KMS-11 (cell line): Measurements from ENCODE around the gene KATNB1.

Experiments
- H2AFZ ChIP-seq: fragments of 200-600 bp; sonication (generic); 2 replicates; pipeline ENCODE4 v1.6.1; 2016; ENCODE audit warnings: antibody characterized with exemption, mixed run types, low read depth
- H3K27ac ChIP-seq: fragments of 200-600 bp; sonication (generic); 2 replicates; pipeline ENCODE4 v1.6.1; 2016; ENCODE audit warnings: mild to moderate bottlenecking, mixed run types
- H3K27me3 ChIP-seq: fragments of 200-600 bp; sonication (generic); 2 replicates; pipeline ENCODE4 v1.6.1; 2017; ENCODE audit warnings: mild to moderate bottlenecking, low read depth, mixed run types, moderate library complexity; ENCODE audit not compliant: insufficient read depth
- H3K36me3 ChIP-seq: fragments of 200-600 bp; sonication (generic); 2 replicates; pipeline ENCODE4 v1.6.1; 2017; ENCODE audit warnings: mild to moderate bottlenecking, mixed run types; ENCODE audit not compliant: insufficient read depth
- H3K4me1 ChIP-seq: fragments of 200-600 bp; sonication (generic); 2 replicates; pipeline ENCODE4 v1.6.1; 2016; ENCODE audit warnings: mild to moderate bottlenecking, low read depth, mixed run types; ENCODE audit not compliant: poor library complexity, severe bottlenecking
- H3K4me2 ChIP-seq: fragments of 200-600 bp; sonication (generic); 2 replicates; pipeline ENCODE4 v1.7.0; 2016; ENCODE audit warnings: mild to moderate bottlenecking, mixed run types
- H3K4me3 ChIP-seq: fragments of 200-600 bp; sonication (generic); IDR thresholded peaks from 2 replicates; pipeline ENCODE4 v1.6.1; 2017; ENCODE audit warnings: low read depth, low read length, mixed read lengths; ENCODE audit not compliant: insufficient read depth
- H3K79me2 ChIP-seq: fragments of 200-600 bp; sonication (generic); 2 replicates; pipeline ENCODE4 v1.6.1; 2016; ENCODE audit warnings: low read depth, mixed run types; ENCODE audit not compliant: insufficient read depth
- H3K9ac ChIP-seq: fragments of 200-600 bp; sonication (generic); 2 replicates; pipeline ENCODE4 v1.6.1; 2016; ENCODE audit warnings: mild to moderate bottlenecking, mixed run types
- H4K20me1 ChIP-seq: fragments of 200-600 bp; sonication (generic); 2 replicates; pipeline ENCODE4 v1.6.1; 2016; ENCODE audit warnings: mild to moderate bottlenecking, mixed run types; ENCODE audit not compliant: insufficient read depth
- CTCF ChIP-seq: fragments of 200-600 bp; sonication (generic); conservative IDR thresholded peaks from 2 replicates; pipeline ENCODE4 v1.6.1; 2017; ENCODE audit warnings: low read depth, mild to moderate bottlenecking, antibody characterized with exemption, low read length, moderate library complexity, mixed read lengths

Gene KATNB1

GRCh38 chr16:57703416-57704010 is 32.1 kb upstream of the KATNB1 start:
- Histone ChIP-seq H4K20me1 (no peaks in the 10 kb centered on the region), H3K4me1 (no peaks in the 10 kb centered on the region), H3K4me2 (no peak overlapping the region), H3K4me3 (no peak overlapping the region), H3K79me2 (no peaks in the 10 kb centered on the region), H3K36me3 (no peaks in the 10 kb centered on the region), H3K9ac (no peak overlapping the region), H3K27me3 (no peaks in the 10 kb centered on the region), H2AFZ (no peak overlapping the region), H3K27ac (no peak overlapping the region)
- no peak for TF ChIP-seq CTCF

- Histone ChIP-seq H3K4me1 (no peaks in the 10 kb centered on the region), H3K79me2 (no peaks in the 10 kb centered on the region), H4K20me1 (no peaks in the 10 kb centered on the region), H2AFZ (no peak overlapping the region), H3K27me3 (no peaks in the 10 kb centered on the region), H3K4me3 (no peak overlapping the region), H3K4me2 (no peak overlapping the region), H3K36me3 (no peaks in the 10 kb centered on the region), H3K9ac (no peak overlapping the region), H3K27ac (no peak overlapping the region)
- TF ChIP-seq CTCF: no peak
Measured at GRCh38 chr16:57704011-57704904, 31.3 kb upstream of the KATNB1 start.

GRCh38 chr16:57704905-57705852 is 30.4 kb upstream of the KATNB1 start:
- Histone ChIP-seq H3K36me3 (no peaks in the 10 kb centered on the region), H3K4me1 (no peaks in the 10 kb centered on the region), H3K9ac (no peak overlapping the region), H3K4me2 (no peak overlapping the region), H4K20me1 (no peaks in the 10 kb centered on the region), H3K27me3 (no peaks in the 10 kb centered on the region), H3K4me3 (no peak overlapping the region), H3K27ac (no peak overlapping the region), H3K79me2 (no peaks in the 10 kb centered on the region), H2AFZ (no peak overlapping the region)
- no peak for TF ChIP-seq CTCF

- Histone ChIP-seq H3K27me3 (no peaks in the 10 kb centered on the region), H3K4me3 (no peak overlapping the region), H2AFZ (no peak overlapping the region), H3K4me1 (no peaks in the 10 kb centered on the region), H3K79me2 (no peaks in the 10 kb centered on the region), H3K27ac (no peak overlapping the region), H4K20me1 (no peaks in the 10 kb centered on the region), H3K4me2 (no peak overlapping the region), H3K36me3 (no peaks in the 10 kb centered on the region), H3K9ac (no peak overlapping the region)
- no peak for TF ChIP-seq CTCF
Measured at GRCh38 chr16:57706717-57707116, 28.9 kb upstream of the KATNB1 start.
